Stimulated activated naive CD8-positive, alpha-beta T cell treated with anti-CD3 and anti-CD28 coated beads, Interleukin-15, amount 100 ng/mL, for 72 hours (primary cell): ENCODE data around the gene ZDHHC14.

Experiments
- ATAC-seq: fragments of 150-1000 bp; cut with Tn5 transposase; 2 replicates; pipeline ENCODE4 v1.10.0; 2021; ENCODE audit warnings: mild to moderate bottlenecking, moderate library complexity
- DNase-seq, 2 donors: peaks; one replicate each; pipeline ENCODE4 v3.0.0; 2021 to 2022
- H3K27ac Mint-ChIP-seq, 2 donors: one replicate each; pipeline ENCODE4 v1.8.0; 2022; ENCODE audit warnings: mild to moderate bottlenecking in 2 of 2, mixed read lengths in 2 of 2, moderate library complexity in 2 of 2
- H3K27me3 Mint-ChIP-seq: one replicate; pipeline ENCODE4 v1.8.0; 2022; ENCODE audit warnings: mixed read lengths
- H3K4me1 Mint-ChIP-seq: one replicate; pipeline ENCODE4 v1.8.0; 2022; ENCODE audit warnings: mild to moderate bottlenecking, mixed read lengths
- H3K4me3 Mint-ChIP-seq, 2 donors: one replicate each; pipeline ENCODE4 v1.8.0; 2022; ENCODE audit warnings: mild to moderate bottlenecking in 2 of 2, mixed read lengths in 2 of 2, moderate library complexity in 1 of 2
- H3K9me3 Mint-ChIP-seq, 2 donors: one replicate each; pipeline ENCODE4 v1.8.0; 2022; ENCODE audit warnings: mixed read lengths in 2 of 2

ZDHHC14 gene

DNA sequence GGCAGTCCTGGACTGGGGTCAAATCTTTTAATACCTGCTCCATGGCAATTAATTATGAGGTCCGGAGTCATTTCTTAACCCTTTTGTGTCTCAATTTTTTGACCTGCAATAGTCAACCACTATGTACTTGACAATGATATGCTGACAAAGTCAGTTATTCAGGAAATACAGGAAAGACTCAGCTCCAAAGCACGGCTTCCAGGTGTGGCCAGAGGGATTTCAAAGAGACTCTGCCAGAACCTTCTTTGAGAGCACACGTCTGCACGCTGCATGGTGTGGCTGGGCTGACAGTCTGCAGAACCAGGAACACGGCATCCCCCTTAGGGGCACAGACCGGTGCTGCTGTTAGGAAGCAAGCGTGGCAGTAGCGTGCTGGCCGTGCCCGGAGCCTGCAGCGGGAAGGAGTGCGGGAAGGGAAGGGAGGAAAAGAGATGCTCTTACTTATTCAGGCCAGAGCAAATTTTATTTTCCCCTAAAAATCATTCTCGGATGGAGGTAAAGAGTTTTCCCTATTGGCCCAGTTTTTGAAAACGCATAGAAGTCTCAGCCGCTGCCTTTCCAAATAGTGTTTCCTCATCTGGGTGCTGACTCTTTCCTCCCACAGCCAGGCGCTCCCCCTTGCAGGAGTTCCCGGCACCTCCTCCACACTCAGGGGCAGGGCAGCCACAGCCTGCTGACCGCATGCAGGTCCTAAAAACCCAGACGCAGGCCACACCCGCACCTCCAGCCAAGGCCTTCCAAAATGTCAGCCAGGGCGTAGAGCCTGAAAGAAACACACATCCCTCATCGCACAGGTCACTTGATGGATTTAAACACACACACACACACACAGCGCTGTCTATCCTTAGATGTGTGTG lies 254.6 kb downstream of the ZDHHC14 start:
- Mint-ChIP-seq H3K4me1 (no peaks in the 10 kb centered on the region), H3K9me3 (no peaks in the 10 kb centered on the region), H3K27ac (no peak overlapping the region), H3K4me3 (no peak overlapping the region), H3K27me3 (peaks cover 9% of the 10 kb centered on the region)
- no peak for ATAC-seq
- no peak for DNase-seq

DNA sequence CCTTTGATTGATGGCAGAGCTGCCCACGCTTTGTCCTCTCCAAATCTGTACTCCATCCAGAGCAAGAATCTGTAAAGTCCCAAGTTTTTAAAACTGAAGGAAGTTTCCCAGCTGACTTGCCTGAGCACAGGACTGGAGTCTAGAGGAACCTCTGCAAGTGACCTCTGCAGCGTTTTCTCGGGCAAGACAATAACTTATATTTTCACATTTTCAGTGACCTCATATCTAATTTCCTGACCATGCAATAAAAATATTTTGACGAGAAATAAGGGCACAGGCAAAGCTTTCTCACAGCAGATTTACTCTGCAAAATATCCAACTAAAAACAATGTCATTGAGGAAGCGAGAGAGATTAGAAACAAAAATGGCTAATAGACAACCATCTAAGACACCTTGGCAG lies 256.5 kb downstream of the ZDHHC14 start:
- Mint-ChIP-seq H3K27ac (no peak overlapping the region), H3K27me3 (peaks cover 9% of the 10 kb centered on the region), H3K4me3 (no peak overlapping the region), H3K9me3 (no peaks in the 10 kb centered on the region), H3K4me1 (no peaks in the 10 kb centered on the region)
- ATAC-seq (no peak), DNase-seq (no peak)

DNA sequence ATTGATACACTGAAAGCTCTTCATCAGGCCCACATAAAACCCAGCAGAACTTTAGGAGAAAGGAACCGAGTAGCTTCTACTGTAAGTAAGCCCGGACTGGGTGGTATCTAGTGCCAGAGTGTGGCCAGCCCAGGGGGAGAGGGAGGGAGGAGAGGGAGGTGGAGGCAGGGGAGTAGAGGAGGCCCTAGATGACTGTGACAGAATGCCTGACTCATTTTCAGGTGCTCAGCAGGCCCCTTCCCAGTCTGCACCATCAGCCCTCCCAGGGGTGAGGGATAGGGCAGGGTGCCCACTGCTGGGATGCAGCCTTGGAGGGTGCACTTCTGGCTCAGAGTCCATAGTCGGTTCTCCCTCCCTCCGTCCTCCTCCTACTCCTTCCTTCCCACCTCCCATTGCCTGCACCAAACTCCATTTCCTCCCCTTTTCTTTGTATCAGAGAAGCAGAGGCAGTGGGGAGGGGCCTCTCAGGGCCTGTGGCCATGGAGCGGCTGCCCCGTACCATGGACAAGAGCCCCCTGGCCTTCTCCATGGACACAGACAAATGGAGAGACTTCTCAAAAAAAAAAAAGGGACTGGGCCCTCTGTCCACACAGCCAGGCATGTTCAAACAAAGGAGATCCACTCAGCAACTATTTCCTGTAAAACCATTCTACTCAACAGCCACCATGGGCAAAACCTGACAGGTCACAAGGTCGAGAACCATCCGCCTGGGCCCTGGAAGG lies 257.1 kb downstream of the ZDHHC14 start:
- H3K4me1 Mint-ChIP-seq = no peaks in the 10 kb centered on the region
- ATAC-seq = no peak
- DNase-seq = no peak
- H3K4me3 Mint-ChIP-seq = no peak overlapping the region
- peaks cover 9% of the 10 kb centered on the region for H3K27me3 Mint-ChIP-seq
- no peaks in the 10 kb centered on the region for H3K9me3 Mint-ChIP-seq
- H3K27ac Mint-ChIP-seq = peak overlapping the region in 1 of 2 donors; percentile 91

DNA sequence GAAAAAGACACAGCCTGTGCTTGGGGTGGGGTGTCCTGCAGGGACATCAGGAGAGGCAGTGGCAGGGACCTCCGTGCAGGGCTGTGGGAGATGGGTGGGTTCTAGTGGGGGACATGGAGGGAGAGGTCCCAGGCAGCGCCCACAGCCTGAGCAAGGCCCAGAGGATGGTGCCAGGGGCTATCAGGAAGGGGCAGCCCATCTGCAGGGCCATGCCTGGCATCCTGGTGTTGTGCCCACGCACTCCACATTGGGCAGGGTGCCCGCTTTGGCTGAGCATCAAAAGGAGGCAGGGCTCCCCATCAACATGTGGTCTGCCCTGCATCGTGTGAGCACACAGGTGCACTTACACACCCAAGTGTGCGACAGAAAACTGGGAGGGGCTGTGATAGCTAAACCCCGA lies 257.8 kb downstream of the ZDHHC14 start:
- no peaks in the 10 kb centered on the region for H3K4me1 Mint-ChIP-seq
- no peak for ATAC-seq
- peaks cover 9% of the 10 kb centered on the region for H3K27me3 Mint-ChIP-seq
- DNase-seq = no peak
- H3K9me3 Mint-ChIP-seq = no peaks in the 10 kb centered on the region
- no peak overlapping the region for H3K4me3 Mint-ChIP-seq
- peak overlapping the region in 1 of 2 donors; percentile 91 for H3K27ac Mint-ChIP-seq

DNA sequence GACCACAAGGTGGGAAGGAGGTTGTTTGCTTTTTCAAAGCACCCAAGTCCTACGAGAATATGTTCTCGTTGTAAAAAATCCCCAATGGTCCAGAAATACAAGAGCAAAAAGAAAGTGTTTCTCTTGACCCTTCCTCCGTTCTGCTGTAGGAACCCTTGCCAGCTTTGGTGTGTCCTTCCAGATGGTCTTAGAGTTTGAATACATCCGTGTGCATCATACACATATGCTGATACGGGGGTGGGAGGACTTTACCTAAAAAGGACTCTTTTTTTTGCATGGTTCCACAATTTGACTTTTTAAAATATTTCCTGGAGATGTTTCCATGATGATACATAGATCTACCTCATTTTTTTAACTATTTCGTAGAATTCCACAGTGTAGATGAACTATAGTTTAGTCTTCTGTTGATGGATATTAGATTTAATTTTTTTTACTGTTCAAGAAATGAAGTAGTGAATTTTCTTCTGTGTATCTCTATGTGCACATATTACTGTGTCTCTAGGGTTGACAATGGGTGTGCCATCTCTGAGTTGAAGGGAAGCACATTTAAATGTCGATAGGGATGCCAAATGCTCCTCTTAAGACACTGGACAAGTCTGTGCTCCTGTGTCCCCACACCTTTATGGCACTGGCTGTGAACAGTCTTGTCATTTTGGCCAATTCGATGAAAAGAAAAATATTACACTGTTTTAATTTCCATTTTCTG lies 259.9 kb downstream of the ZDHHC14 start:
- no peak for ATAC-seq
- Mint-ChIP-seq H3K27me3 (peaks cover 9% of the 10 kb centered on the region), H3K4me3 (no peak overlapping the region), H3K27ac (no peak overlapping the region), H3K4me1 (peaks cover 11% of the 10 kb centered on the region), H3K9me3 (no peaks in the 10 kb centered on the region)
- no peak for DNase-seq

DNA sequence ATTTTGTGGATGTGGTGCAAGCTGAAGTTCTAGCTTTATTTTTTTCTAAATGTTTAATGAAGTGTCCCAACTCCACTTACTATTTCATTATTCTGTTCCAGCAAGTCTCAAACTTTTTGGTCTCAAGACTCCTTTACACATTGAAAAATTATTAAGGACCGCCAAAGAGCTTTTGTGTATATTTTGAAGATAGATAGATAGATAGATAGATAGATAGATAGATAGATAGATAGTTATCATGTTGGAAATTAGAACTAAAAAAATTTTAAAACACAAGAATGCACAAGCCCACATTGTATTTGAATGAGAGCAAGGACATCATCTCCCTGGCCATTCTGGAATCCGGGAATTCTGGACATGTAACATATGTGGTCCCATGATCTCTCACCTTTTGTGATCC lies 260.8 kb downstream of the ZDHHC14 start:
- no peak for DNase-seq
- no peak overlapping the region for H3K27ac Mint-ChIP-seq
- peaks cover 7% of the 10 kb centered on the region for H3K27me3 Mint-ChIP-seq
- no peaks in the 10 kb centered on the region for H3K9me3 Mint-ChIP-seq
- ATAC-seq = no peak
- no peak overlapping the region for H3K4me3 Mint-ChIP-seq
- peaks cover 15% of the 10 kb centered on the region for H3K4me1 Mint-ChIP-seq

DNA sequence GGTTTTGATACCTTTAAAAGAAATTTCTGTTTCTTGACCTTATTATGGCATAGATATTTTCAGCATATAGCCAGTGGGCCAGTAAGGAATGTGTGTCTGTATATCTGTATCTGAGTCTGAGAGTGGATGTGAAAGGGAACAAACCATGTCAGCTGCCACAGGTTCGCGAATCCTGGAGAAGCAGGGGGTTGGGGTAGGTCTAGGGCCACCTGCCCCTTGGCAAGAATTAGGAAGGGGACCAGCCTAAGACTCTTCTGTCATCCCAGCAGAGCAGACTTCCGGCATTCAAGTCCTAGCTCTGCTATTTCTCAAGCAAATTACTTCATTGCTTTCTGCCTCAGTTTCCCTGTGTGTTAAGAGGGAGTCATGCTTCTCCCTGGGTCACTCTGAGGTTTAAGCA lies 261.7 kb downstream of the ZDHHC14 start:
- H3K4me3 Mint-ChIP-seq = no peak overlapping the region
- no peaks in the 10 kb centered on the region for H3K9me3 Mint-ChIP-seq
- no peak overlapping the region for H3K27ac Mint-ChIP-seq
- peaks cover 22% of the 10 kb centered on the region for H3K4me1 Mint-ChIP-seq
- ATAC-seq = no peak
- H3K27me3 Mint-ChIP-seq = no peaks in the 10 kb centered on the region
- no peak for DNase-seq

DNA sequence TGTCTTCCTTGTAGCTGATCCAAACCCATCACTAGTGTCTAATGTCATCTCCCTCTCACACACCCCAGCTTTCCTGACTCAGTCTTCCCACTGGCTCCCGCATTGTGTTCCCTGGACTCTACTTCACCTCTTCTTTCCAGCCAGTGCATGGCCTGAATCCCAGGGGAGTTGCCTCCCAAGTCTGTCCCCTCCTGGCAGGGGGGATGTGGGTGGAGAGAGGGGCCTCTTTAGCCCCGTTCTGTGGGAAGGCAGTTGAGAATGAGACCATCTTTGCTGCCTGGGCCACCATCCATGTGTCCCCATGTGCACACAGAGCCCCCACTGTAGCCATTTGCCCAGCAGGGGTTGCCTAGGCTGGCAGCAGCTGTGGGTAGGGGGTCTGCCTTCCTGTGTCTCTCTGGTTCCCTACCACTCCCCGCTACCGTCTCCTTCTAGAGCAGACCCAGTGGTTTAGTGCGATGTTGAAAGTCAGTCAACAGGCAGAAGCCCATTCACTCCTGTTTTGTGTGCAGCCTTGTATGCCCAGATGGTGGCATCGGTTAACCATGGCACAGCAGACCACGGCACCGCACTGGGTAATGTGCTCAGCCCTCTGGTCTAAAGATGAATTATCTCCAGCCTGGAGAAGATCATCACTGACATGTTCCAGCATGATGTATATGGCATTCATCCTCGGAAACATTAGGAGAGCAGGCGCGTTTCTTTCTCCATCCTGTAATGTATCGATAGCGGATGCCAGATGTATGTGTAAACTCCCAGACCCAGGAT lies 263.2 kb downstream of the ZDHHC14 start:
- ATAC-seq = peak; percentile 71
- Mint-ChIP-seq H3K9me3 (no peaks in the 10 kb centered on the region), H3K4me1 (peaks cover 33% of the 10 kb centered on the region), H3K27me3 (no peaks in the 10 kb centered on the region), H3K4me3 (no peak overlapping the region), H3K27ac (peak overlapping the region in 1 of 2 donors; percentile 40)
- DNase-seq = peak; percentile 17 to 46

DNA sequence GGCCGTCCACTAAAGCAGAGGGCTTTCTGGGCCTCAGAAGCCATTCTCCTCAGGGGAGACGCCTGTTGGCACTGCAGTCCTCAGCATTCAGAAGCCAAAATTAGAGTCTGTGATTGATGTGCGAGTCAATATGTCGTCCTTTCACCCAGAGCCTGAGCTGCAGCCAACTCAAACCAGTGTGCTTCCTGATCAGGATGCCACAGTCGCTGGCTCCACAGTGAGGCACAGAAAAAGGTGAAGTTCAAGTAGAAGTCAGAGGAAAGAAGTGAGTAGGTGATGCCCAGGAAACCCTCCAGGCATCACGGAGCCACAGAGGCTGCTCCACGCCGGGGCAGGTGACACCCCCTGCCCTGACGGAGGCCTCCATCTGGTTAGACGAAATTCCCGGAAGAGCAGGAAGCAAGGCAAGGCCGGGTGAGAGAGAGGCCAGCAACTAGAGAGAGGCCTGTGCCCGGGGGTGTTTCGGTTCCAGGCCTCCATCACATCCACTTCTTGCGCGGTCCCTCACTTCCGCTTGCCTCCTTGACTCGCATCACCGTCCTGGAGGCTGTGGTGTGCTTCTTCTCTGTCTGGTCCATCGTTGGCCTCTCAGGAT lies 264.3 kb downstream of the ZDHHC14 start:
- ATAC-seq (no peak), DNase-seq (no peak)
- no peaks in the 10 kb centered on the region for H3K9me3 Mint-ChIP-seq
- peaks cover 40% of the 10 kb centered on the region for H3K4me1 Mint-ChIP-seq
- peak overlapping the region in 1 of 2 donors; percentile 82 for H3K27ac Mint-ChIP-seq
- no peaks in the 10 kb centered on the region for H3K27me3 Mint-ChIP-seq
- H3K4me3 Mint-ChIP-seq = no peak overlapping the region

DNA sequence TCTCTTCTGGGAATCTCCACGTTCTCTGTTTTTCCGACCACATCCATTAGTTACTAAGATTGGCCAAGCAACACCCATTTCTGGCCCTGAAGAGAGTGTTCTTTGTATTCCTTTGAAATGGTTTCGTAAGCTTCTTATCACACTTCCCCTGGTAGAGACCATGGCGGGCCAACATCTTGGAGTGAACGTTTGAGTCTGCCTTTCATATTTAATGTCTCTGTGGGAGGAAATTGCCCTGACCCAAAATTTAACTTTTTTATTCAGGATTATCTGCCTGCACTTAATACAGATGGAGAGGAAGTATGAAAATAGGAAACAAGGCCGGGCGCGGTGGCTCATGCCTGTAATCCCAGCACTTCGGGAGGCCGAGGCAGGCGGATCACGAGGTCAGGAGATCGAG lies 265.0 kb downstream of the ZDHHC14 start:
- DNase-seq = no peak
- no peaks in the 10 kb centered on the region for H3K27me3 Mint-ChIP-seq
- peak overlapping the region; percentile 14 to 69 for H3K27ac Mint-ChIP-seq
- peaks cover 40% of the 10 kb centered on the region for H3K4me1 Mint-ChIP-seq
- ATAC-seq = no peak
- no peaks in the 10 kb centered on the region for H3K9me3 Mint-ChIP-seq
- H3K4me3 Mint-ChIP-seq = no peak overlapping the region

DNA sequence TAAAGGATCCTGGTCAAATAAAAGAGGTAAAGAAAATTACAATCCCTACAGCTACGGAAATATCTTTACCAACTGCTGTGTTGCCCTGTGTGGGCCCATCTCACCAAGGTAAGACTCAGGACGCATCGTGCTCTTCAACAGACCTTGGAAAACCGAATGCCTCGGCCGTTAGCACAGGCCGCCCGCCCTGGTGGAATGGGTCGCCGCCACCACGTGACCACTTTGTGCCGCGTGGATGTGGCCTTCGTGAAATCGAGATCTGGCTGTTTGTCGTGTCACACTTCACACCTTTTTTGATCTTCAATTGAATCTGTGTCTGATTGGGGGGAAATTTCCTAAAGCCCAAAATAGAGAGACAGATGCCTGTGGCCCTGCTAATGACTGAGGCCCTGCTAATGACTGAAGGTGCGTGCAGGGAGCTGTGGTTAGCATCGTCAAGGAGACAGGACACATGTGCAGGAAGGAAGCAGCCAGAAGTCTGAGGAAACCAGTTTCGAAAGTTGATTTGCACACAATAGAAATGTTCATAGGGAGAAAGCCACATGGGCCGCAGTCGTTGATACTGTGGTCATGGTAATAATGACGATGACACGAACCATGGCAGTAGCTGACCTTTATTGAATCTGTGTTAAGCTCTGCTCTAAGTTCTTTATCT lies 266.4 kb downstream of the ZDHHC14 start:
- ATAC-seq (peak; percentile 82), DNase-seq (peak in 1 of 2 donors; percentile 41)
- Mint-ChIP-seq H3K27ac (peak overlapping the region in 1 of 2 donors; percentile 78), H3K27me3 (no peaks in the 10 kb centered on the region), H3K9me3 (no peaks in the 10 kb centered on the region), H3K4me3 (no peak overlapping the region), H3K4me1 (peaks cover 40% of the 10 kb centered on the region)

DNA sequence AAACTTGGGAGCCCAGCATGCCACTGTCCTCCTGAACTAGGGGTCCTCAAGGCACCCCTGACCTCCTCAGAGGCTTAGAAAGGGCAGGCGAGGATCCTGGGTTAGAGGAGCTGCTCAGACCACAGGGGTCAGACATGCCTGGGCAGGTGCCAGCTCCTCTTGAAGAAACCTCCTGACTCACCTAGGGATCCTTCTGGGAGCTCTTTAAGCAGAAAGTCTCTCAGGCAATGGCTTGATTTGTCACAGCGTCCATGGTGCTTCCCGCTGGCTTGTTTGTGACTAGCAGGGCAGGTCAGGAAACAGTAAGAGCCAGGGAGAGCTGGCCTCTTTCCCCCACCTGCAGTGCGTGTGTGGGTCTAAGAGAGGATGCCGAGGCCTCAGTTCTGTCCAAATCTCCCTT lies 267.6 kb downstream of the ZDHHC14 start:
- peaks cover 40% of the 10 kb centered on the region for H3K4me1 Mint-ChIP-seq
- H3K27me3 Mint-ChIP-seq = no peaks in the 10 kb centered on the region
- DNase-seq = no peak
- no peak overlapping the region for H3K4me3 Mint-ChIP-seq
- H3K9me3 Mint-ChIP-seq = no peaks in the 10 kb centered on the region
- peak overlapping the region in 1 of 2 donors; percentile 38 for H3K27ac Mint-ChIP-seq
- no peak for ATAC-seq

DNA sequence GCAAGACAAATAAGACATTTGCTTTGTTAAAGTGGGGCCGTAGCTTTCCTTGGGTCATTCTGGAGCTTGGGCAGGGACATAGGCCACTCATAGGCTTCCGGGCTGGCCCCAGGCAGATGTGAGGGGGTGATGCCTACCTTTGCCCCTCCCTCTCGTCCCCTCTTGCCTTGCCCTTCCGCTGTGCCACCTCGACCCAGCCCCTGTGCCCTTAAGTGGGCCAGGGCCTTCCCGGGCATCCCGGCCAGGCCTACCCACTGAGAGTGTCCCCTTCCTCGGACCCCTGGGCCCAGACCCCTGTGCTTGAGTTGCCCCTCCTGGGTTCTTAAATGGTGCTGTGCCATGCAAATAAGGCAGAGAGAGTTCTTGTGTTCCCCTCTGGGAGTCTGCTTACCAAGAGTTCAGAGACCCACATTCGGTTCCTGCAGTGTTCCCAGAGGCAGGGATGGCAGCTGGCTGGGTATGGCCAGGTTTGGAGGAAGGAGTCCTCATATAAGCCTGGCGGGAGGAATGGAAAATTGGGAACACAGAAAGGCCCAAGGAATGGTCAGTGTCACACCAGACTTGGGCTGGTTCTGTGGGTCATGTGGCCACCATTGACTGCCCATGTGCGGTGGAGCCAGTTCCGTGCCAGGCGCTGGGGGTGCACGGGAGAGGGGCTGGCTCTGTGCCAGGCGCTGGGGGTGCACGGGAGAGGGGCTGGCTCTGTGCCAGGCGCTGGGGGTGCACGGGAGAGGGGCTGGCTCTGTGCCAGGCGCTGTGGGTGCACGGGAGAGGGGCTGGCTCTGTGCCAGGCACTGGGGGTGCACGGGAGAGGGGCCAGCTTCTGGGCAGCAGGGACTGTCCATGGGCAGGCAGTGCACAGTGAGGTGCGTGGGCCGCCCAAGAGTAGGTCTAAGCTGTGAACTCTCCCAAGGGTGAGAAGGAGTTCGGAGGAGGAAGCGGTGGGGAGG lies 268.6 kb downstream of the ZDHHC14 start:
- no peaks in the 10 kb centered on the region for H3K9me3 Mint-ChIP-seq
- no peak overlapping the region for H3K4me3 Mint-ChIP-seq
- ATAC-seq (peak; percentile 8), DNase-seq (no peak)
- no peaks in the 10 kb centered on the region for H3K27me3 Mint-ChIP-seq
- peak overlapping the region in 1 of 2 donors; percentile 91 for H3K27ac Mint-ChIP-seq
- H3K4me1 Mint-ChIP-seq = peaks cover 40% of the 10 kb centered on the region

DNA sequence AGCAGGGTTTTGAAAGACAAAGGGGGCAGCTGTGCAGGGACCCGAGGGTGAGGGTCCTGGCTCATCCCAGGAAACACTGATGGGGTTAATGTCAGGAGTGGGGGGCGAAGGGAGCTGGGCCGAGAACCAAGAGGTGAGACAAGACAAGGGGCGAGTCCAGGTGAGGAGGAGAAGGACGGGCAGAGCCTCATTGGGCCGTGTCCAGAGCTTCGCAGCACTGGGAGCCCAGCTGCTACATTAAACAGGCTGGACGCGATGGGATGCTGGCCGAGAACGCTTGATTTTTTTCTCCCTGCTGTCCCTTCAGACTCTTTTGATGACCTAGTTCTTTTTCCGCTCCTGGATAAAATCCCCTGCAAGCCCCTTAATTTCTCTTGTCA lies 269.3 kb downstream of the ZDHHC14 start:
- no peak for ATAC-seq
- no peak overlapping the region for H3K4me3 Mint-ChIP-seq
- DNase-seq = no peak
- H3K27ac Mint-ChIP-seq = peak overlapping the region in 1 of 2 donors; percentile 91
- peaks cover 36% of the 10 kb centered on the region for H3K4me1 Mint-ChIP-seq
- no peaks in the 10 kb centered on the region for H3K27me3 Mint-ChIP-seq
- H3K9me3 Mint-ChIP-seq = no peaks in the 10 kb centered on the region
